MCF 10A (cell line): ENCODE data around the gene USP10. TPM values are rescaled to one million over a fixed set of nuclear protein-coding genes. Genes with fewer than 3 reads are reported as not detected.

ENCODE experiments used
- BruUV-seq: library from RNA; stranded (reverse); fragments of 400-500 nt; replicated peaks from 2 replicates; lab custom pipeline; 2021; lab: Mats Ljungman, UMichigan
- CTCF ChIA-PET: fragments of 300-600 bp; sonication (Branson Sonifier 250); formaldehyde crosslinking; extraction: SDS; loops from one replicate; lab custom pipeline; 2021; ENCODE audit warnings: antibody characterized with exemption, inconsistent platforms; lab: Yijun Ruan, JAX
- POLR2A ChIA-PET: fragments of 300-600, 350-650 bp; sonication (Branson Sonifier 250); formaldehyde crosslinking; extraction: SDS; loops from one replicate; lab custom pipeline; 2020; ENCODE audit warnings: antibody characterized with exemption, inconsistent platforms; lab: Yijun Ruan, JAX
- DNase-seq: peaks from one replicate; pipeline ENCODE4 v3.0.0-alpha.2; 2018; ENCODE audit not compliant: unreplicated experiment
- H3K27ac Mint-ChIP-seq: one replicate; pipeline ENCODE4 v1.8.0; 2022; ENCODE audit warnings: mild to moderate bottlenecking, low read depth, mixed read lengths; ENCODE audit not compliant: unreplicated experiment
- H3K27me3 Mint-ChIP-seq: one replicate; pipeline ENCODE4 v1.8.0; 2022; ENCODE audit warnings: mixed read lengths; ENCODE audit not compliant: insufficient read depth, unreplicated experiment
- H3K36me3 Mint-ChIP-seq: one replicate; pipeline ENCODE4 v1.8.0; 2022; ENCODE audit warnings: mild to moderate bottlenecking, moderate library complexity, mixed read lengths; ENCODE audit not compliant: insufficient read depth, unreplicated experiment
- H3K4me1 Mint-ChIP-seq: one replicate; pipeline ENCODE4 v1.8.0; 2022; ENCODE audit warnings: mixed read lengths; ENCODE audit not compliant: insufficient read depth, unreplicated experiment
- H3K4me3 Mint-ChIP-seq: one replicate; pipeline ENCODE4 v1.8.0; 2022; ENCODE audit warnings: mild to moderate bottlenecking, moderate library complexity, mixed read lengths; ENCODE audit not compliant: unreplicated experiment
- H3K9me3 Mint-ChIP-seq: one replicate; pipeline ENCODE4 v1.8.0; 2022; ENCODE audit warnings: mixed read lengths; ENCODE audit not compliant: unreplicated experiment
- CTCF ChIP-seq: fragments of 200-600 bp; IDR thresholded peaks from one replicate; pipeline ENCODE4 v1.8.0; 2022; ENCODE audit warnings: antibody characterized with exemption, mild to moderate bottlenecking; ENCODE audit not compliant: unreplicated experiment
- intact Hi-C: fragments of 100-400 bp; cut with micrococcal nuclease; formaldehyde crosslinking; loops from 2 replicates; pipeline ENCODE4 v1.14.1; 2022
- total RNA-seq: library from RNA; stranded (reverse); gene quantifications from 2 replicates; pipeline ENCODE4 v1.2.3, GENCODE V29; 2022

The USP10 gene
- total RNA-seq, 1 experiment from 2014 or later: 129 TPM

- Mint-ChIP-seq H3K36me3 (peaks cover 62% of the 10 kb centered on the region), H3K27me3 (no peaks in the 10 kb centered on the region), H3K9me3 (no peaks in the 10 kb centered on the region), H3K4me3 (no peak overlapping the region), H3K4me1 (no peaks in the 10 kb centered on the region), H3K27ac (no peak overlapping the region)
- no peak for TF ChIP-seq CTCF
- no TSS peak for BruUV-seq
- DNase-seq: no peak
- ChIA-PET CTCF (interaction anchor here (1.9 kb wide), 1 partner anchor 14 kb away, joined by 8 read pairs; no protein-coding TSS in a partner anchor), POLR2A (no interaction called here)
- intact Hi-C loops: no loop called here
Measured at GRCh38 chr16:84658690-84659089, 41.1 kb upstream of the USP10 start.

GRCh38 chr16:84659656-84660300 is 40.0 kb upstream of the USP10 start:
- ChIA-PET POLR2A (no interaction called here), CTCF (interaction anchor here (1.9 kb wide), 1 partner anchor 12 kb away, joined by 8 read pairs; no protein-coding TSS in a partner anchor)
- Mint-ChIP-seq H3K9me3 (no peaks in the 10 kb centered on the region), H3K4me3 (no peak overlapping the region), H3K4me1 (no peaks in the 10 kb centered on the region), H3K36me3 (peaks cover 60% of the 10 kb centered on the region), H3K27ac (no peak overlapping the region), H3K27me3 (no peaks in the 10 kb centered on the region)
- no peak for DNase-seq
- BruUV-seq: no TSS peak
- TF ChIP-seq CTCF: no peak
- intact Hi-C loops: no loop called here

GRCh38 chr16:84660973-84661372 is 38.8 kb upstream of the USP10 start:
- peaks cover 55% of the 10 kb centered on the region for H3K36me3 Mint-ChIP-seq

More at GRCh38 chr16:84660973-84661372, 38.8 kb upstream of the USP10 start:
- intact Hi-C loops: no loop called here
- H3K27ac Mint-ChIP-seq: no peak overlapping the region
- BruUV-seq: no TSS peak
- ChIA-PET CTCF (no interaction called here), POLR2A (interaction anchor here (0.7 kb wide), 1 partner anchor 12 kb away, joined by 3 read pairs; no protein-coding TSS in a partner anchor)
- H3K27me3 Mint-ChIP-seq: no peaks in the 10 kb centered on the region
- H3K4me1 Mint-ChIP-seq: no peaks in the 10 kb centered on the region
- no peak for DNase-seq
- H3K9me3 Mint-ChIP-seq: no peaks in the 10 kb centered on the region
- TF ChIP-seq CTCF: no peak
- H3K4me3 Mint-ChIP-seq: no peak overlapping the region
